ENCODE data around the gene RBM38. TPM values are rescaled to one million over a fixed set of nuclear protein-coding genes. Genes with fewer than 3 reads are reported as not detected.
A peak's percentile ranks its signal among the peaks of the same experiment; 100 is the strongest.

Gene RBM38
- total RNA-seq, 4 donors from 2014 or later = 67.6 to 203 (median 139) TPM

DNA sequence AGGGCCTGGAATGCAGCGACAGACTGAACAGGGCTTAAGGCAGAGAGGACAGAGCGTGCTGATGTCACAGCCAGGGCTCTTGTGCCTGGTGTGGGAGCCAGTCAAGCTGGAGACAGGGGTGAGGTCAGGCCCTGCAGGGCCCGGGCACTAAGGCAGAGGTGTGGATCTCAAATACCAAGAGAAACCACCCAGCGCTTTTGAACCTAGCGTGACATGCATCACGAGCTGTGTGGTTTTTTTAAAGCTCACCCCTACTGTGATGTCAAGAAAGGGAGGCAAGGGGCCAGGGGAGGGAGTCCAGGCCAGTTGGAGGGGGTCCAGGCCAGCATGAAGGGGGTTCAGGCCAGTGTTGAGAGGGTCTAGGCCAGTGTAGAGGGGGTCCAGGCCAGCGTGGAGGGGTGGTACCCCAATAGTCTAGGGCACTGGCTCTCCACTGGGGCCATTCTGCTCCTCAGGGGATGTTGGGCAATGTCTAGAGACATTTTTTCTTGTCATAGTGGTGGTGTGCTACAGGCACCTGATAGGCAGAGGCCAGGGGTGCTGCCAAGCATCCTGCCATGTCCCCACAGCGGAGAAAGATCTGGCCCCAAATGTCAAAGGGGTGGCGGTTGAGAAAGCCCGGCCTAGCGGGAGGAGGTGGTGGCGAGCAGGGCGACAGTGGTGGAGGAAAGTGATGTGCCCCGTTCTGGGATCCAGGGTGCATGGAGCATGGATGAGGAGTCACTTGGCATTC is 42.6 kb downstream of the RBM38 start:
- Histone ChIP-seq H3K27ac (replicated peaks in 1 of 4) (peak overlapping the region; percentile 21 to 95 (median 42)), H3K36me3 (no peaks in the 10 kb centered on the region), H3K27me3 (no peaks in the 10 kb centered on the region), H3K4me1 (peaks cover 48 to 64% (median 59%) of the 10 kb centered on the region in 4 donors), H3K4me3 (no peak overlapping the region), H3K9me3 (peaks cover 0 to 5% (median 0%) of the 10 kb centered on the region in 4 donors)
- no peak for DNase-seq (ENCODE audit: extremely low spot score)
- TF ChIP-seq EP300 (IDR thresholded peaks at IDR 0.05) = no peak
- no peak for TF ChIP-seq POLR2AphosphoS5 (IDR thresholded peaks at IDR 0.05)
- TF ChIP-seq, protein P1, sequence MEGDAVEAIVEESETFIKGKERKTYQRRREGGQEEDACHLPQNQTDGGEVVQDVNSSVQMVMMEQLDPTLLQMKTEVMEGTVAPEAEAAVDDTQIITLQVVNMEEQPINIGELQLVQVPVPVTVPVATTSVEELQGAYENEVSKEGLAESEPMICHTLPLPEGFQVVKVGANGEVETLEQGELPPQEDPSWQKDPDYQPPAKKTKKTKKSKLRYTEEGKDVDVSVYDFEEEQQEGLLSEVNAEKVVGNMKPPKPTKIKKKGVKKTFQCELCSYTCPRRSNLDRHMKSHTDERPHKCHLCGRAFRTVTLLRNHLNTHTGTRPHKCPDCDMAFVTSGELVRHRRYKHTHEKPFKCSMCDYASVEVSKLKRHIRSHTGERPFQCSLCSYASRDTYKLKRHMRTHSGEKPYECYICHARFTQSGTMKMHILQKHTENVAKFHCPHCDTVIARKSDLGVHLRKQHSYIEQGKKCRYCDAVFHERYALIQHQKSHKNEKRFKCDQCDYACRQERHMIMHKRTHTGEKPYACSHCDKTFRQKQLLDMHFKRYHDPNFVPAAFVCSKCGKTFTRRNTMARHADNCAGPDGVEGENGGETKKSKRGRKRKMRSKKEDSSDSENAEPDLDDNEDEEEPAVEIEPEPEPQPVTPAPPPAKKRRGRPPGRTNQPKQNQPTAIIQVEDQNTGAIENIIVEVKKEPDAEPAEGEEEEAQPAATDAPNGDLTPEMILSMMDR (IDR thresholded peaks at IDR 0.05) = no peak
- TF ChIP-seq POLR2A (IDR thresholded peaks at IDR 0.05; ENCODE audit: low read depth) = no peak
- intact Hi-C loops (cut with DNase I) = no loop called here
- 88% methylated on average over 14 of the region's 14 CpGs for WGBS

DNA sequence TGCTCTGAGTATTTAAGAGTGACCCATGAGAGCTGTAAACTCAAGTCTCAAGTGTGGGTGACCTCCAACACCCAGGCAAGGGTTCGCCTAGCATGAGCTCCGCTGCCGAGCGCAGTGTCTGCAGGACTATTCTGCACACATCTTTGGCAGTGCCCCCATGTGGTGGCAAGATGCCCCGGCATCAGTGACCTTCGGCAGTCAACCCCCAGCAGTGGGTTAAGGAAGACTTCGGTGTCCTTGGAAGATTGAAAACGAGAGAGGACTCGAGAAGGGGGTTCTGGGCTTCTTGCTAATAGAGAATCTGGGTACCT is 43.1 kb downstream of the RBM38 start:
- intact Hi-C loops (cut with DNase I) = no loop called here
- Histone ChIP-seq H3K36me3 (no peaks in the 10 kb centered on the region), H3K27me3 (no peaks in the 10 kb centered on the region), H3K4me1 (peaks cover 50 to 66% (median 64%) of the 10 kb centered on the region in 4 donors), H3K9me3 (peaks cover 0 to 5% (median 0%) of the 10 kb centered on the region in 4 donors), H3K4me3 (no peak overlapping the region), H3K27ac (replicated peaks in 1 of 4) (peak overlapping the region in 1 of 4 donors; percentile 95)
- no peak for TF ChIP-seq EP300 (IDR thresholded peaks at IDR 0.05)
- TF ChIP-seq POLR2A (IDR thresholded peaks at IDR 0.05; ENCODE audit: low read depth) = no peak
- no peak for TF ChIP-seq POLR2AphosphoS5 (IDR thresholded peaks at IDR 0.05)
- TF ChIP-seq, protein P1 (IDR thresholded peaks at IDR 0.05) = no peak
- no peak for DNase-seq (ENCODE audit: extremely low spot score)
- 91% methylated on average over 9 of the region's 9 CpGs for WGBS

DNA sequence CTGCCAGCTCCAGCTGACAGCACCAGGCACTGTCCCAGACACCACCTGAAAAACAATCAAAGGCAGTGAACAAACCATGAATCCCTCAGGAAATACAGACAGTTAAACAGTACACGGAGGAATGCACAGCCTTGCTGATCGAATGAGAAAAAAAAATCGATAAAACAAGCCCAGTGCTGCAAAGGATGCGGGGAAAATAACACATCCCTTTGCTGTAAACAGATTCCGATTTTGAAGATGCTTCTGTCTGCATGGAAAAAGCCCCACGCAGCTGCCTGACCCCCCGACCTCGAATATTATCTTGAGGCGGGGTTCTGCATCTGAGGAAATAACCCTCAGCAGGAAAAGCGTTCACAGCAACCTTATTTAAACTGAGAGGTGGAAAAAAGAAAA is 43.9 kb downstream of the RBM38 start:
- TF ChIP-seq, protein P1 (IDR thresholded peaks at IDR 0.05) = no peak
- TF ChIP-seq EP300 (IDR thresholded peaks at IDR 0.05) = no peak
- Histone ChIP-seq H3K27ac (replicated peaks in 1 of 4) (peak overlapping the region; percentile 90 to 96 (median 96)), H3K4me3 (no peak overlapping the region), H3K4me1 (peaks cover 57 to 73% (median 71%) of the 10 kb centered on the region in 4 donors), H3K36me3 (no peaks in the 10 kb centered on the region), H3K27me3 (no peaks in the 10 kb centered on the region), H3K9me3 (peaks cover 0 to 5% (median 0%) of the 10 kb centered on the region in 4 donors)
- intact Hi-C loops (cut with DNase I) = no loop called here
- no peak for DNase-seq (ENCODE audit: extremely low spot score)
- 63% methylated on average over 10 of the region's 10 CpGs for WGBS

DNA sequence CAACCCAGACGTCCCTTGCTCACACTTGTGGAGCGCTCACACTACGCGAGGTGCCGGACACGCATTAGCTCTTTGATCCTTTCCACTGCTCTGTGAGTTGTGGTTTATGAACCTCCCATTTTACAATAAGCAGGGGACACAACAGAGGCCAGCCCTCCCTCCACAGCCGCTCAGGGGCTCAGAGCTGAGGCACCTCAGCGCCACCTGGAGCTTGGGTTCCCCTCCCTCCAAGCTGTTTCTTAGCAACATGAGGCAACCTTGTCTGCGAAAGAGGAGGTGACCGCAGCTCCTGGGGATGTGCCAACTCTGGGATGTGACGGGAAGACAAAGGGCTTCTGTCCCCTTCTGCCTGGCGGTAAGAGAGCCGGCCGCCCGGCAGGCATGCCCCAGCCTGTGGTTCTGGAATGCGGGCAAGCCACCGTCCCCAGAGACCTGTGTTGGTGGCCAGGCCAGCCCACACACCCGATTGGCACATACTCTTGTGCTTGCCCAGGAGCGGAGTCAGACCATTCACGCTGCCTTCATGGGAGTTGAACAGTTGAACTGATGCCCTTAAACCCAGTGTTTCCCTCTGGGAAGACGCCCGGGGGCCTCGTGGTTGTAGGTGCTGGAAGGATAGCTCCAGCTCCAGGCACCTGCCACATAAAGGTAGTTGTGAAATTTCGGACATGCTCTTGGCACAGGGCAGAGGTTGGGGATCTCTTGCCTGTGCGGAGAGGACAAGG is 44.5 kb downstream of the RBM38 start:
- intact Hi-C loops (cut with DNase I) = no loop called here
- WGBS = 68% methylated on average over 15 of the region's 25 CpGs
- H3K4me3 ChIP-seq = no peak overlapping the region
- no peaks in the 10 kb centered on the region for H3K36me3 ChIP-seq
- H3K4me1 ChIP-seq = peaks cover 63 to 79% (median 77%) of the 10 kb centered on the region in 4 donors
- peaks cover 0 to 5% (median 0%) of the 10 kb centered on the region in 4 donors for H3K9me3 ChIP-seq
- no peaks in the 10 kb centered on the region for H3K27me3 ChIP-seq
- H3K27ac ChIP-seq (replicated peaks in 1 of 4) = peak overlapping the region; percentile 90 to 96 (median 96)
- no peak for DNase-seq (ENCODE audit: extremely low spot score)
- TF ChIP-seq, protein P1 (IDR thresholded peaks at IDR 0.05) = no peak
- no peak for TF ChIP-seq EP300 (IDR thresholded peaks at IDR 0.05)
- no peak for TF ChIP-seq POLR2A (IDR thresholded peaks at IDR 0.05; ENCODE audit: low read depth)
- peak in 1 of 2 donors; percentile 5 for TF ChIP-seq POLR2AphosphoS5 (IDR thresholded peaks at IDR 0.05)

Data from esophagus muscularis mucosa (tissue), 4 donors.